ENCODE results near the gene MTERF2. TPM values are rescaled to one million over a fixed set of nuclear protein-coding genes. Genes with fewer than 3 reads are reported as not detected.
A peak's percentile ranks its signal among the peaks of the same experiment; 100 is the strongest.
"Not testable (repeated sequence)": the region's sequence is repeated elsewhere in the genome, so short reads cannot be mapped to it uniquely, and the experiment has no call there.

The MTERF2 gene
- total RNA-seq: 21.6 TPM
- long read RNA-seq, transcript MTERF2-202 (3 exons, 1,763 nt): minor isoform, 7 of 32 reads
- long read RNA-seq, transcript MTERF2-207 (2 exons, 3,235 nt): minor isoform, 8 of 32 reads
- long read RNA-seq, transcript MTERF2-201 (3 exons, 1,790 nt): major isoform, 12 of 32 reads
- long read RNA-seq, partial matches to known transcripts: 0 of 32 reads
- long read RNA-seq, other reads (novel, unspliced or antisense): 4 of 32 reads

GRCh38 chr12:106986625-106987389 lies at the start of gene MTERF2:
MTERF2 (minus strand) TSS chr12:106987146; CDS start chr12:106978714, 8,432 bp downstream.
- DNase-seq (ENCODE audit: low spot score): peak; percentile 97
- intact Hi-C loops (cut with DNase I): loop anchor here (2.0 kb wide), 2 partner anchors 30 to 106 kb away; partner anchors contain the start of gene CRY1

- DNase-seq (ENCODE audit: low spot score): no peak
- intact Hi-C loops (cut with DNase I): no loop called here
These were observed 48.8 kb upstream of the MTERF2 start for GRCh38 chr12:107035733-107036132.

GRCh38 chr12:107033758-107034739 lies 47.1 kb upstream of the MTERF2 start:
- no peak for DNase-seq (ENCODE audit: low spot score)
- intact Hi-C loops (cut with DNase I): no loop called here

DNA sequence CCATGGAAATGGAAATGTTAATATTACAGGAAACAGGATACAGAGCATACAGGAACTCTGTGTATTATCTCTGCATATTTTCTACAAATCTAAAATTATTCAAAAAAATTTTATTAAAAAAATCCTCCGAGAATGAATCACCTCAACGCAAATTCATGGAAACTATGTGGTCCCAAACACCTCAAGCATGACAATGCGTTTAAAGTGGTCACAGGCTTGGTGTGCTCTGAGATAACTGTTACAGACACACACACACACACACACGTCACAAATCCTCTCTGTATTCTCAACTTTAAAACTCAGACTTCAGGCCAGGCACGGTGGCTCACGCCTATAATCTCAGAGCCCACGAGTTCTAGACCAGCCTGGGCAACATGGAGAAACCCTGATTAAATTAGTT lies 45.3 kb upstream of the MTERF2 start:
- intact Hi-C loops (cut with DNase I): no loop called here

GRCh38 chr12:107031061-107031460 lies 44.1 kb upstream of the MTERF2 start:
- intact Hi-C loops (cut with DNase I): no loop called here
- no peak for DNase-seq (ENCODE audit: low spot score)

More for the DNA sequence above, 45.3 kb upstream of the MTERF2 start:
- no peak for DNase-seq (ENCODE audit: low spot score)

DNA sequence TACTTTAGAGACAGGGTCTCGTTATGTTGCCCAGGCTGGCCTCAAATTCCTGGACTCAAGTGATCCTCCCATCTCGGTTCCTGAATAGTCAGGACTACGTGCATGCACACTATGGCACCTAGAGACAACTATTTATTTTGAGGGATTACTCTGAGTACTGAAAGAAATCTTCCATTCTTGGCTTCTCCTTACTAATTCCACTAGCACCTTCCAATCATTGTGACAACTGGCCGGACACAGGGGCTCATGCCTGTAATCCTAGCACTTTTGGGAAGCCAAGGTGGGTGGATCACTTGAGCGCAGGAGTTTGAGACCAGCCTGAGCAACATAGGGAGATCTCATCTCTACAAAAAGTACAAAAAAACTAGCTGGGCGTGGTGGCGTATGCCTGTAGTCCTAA lies 42.1 kb upstream of the MTERF2 start:
- DNase-seq (ENCODE audit: low spot score): no peak
- intact Hi-C loops (cut with DNase I): no loop called here

DNA sequence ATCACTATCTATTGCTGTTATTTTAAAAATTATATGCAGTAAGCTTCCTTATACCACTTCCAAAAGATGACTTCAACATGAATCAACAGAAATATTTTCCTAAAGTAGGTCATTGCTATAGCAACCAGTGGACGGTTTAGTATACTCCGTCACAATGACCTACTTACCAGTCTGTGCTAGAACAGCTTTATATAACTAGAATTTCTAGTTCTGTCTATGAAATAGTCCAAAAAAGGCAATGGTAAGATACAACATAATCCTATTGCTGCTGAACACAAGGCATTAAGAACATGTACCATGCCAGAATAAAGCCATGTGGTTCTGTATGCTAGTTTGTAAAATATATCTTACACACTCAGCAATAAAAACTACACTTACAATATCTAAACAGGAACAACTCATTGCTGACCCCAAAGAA lies 40.7 kb upstream of the MTERF2 start:
- intact Hi-C loops (cut with DNase I): no loop called here
- DNase-seq (ENCODE audit: low spot score): no peak

GRCh38 chr12:107026806-107027635 lies 40.1 kb upstream of the MTERF2 start:
- DNase-seq (ENCODE audit: low spot score): no peak
- intact Hi-C loops (cut with DNase I): no loop called here

DNA sequence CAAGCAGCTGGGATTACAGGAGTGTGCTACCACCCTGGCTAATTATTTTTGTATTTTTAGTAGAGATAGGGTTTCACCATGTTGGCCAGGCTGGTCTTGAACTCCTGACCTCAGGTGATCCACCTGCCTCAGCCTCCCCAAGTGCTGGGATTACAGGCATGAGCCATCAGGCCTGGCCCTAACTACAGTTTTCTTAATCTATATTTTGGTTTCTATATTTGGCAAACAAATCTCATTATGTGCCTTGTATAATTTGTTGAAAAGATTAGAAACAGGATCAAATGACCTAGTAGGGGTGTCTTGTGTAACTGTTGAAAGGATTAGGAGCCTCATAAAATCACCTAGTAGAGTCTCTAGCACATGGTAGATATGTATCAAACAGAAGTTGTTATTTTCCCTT lies 39.4 kb upstream of the MTERF2 start:
- DNase-seq (ENCODE audit: low spot score); intact Hi-C loops (cut with DNase I): not testable (repeated sequence)

- no peak for DNase-seq (ENCODE audit: low spot score)
- intact Hi-C loops (cut with DNase I): no loop called here
These were observed 38.7 kb upstream of the MTERF2 start for GRCh38 chr12:107025671-107026070.

GRCh38 chr12:107019546-107019945 lies 32.6 kb upstream of the MTERF2 start:
- intact Hi-C loops (cut with DNase I): no loop called here
- DNase-seq (ENCODE audit: low spot score): no peak

- intact Hi-C loops (cut with DNase I): no loop called here
- DNase-seq (ENCODE audit: low spot score): no peak
These were observed 30.1 kb upstream of the MTERF2 start for GRCh38 chr12:107017042-107017441.

- intact Hi-C loops (cut with DNase I): no loop called here
These were observed 27.1 kb upstream of the MTERF2 start for GRCh38 chr12:107014055-107014454.

DNA sequence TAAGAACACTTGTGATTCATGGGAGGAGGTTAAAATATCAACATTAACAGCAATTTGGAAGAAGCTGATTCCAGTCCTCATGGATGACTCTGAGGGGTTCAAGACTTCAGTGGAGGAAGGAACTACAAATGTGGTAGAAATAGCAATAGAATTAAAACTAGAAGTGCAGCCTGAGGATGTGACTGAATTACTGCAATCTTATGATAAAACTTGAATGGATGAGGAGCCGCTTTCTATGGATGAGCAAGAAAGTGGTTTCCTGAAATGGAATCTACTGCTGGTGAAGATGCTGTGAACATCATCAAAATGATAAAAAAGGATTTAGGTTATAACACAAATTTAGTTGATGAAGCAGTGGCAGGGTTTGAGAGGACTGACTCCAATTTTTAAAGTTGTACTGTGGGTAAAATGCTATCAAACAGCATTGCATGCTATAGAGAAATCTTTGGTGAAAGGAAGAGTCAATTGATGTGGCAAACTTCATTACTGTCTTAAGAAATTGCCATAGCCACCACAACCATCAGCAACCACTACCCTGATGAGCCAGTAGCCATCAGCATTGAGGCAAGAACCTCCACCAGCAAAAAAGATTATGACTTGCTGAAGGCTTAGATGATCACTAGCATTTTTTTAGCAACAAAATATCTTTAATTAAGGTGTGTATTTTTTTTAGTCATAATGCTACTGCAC lies 25.9 kb upstream of the MTERF2 start:
- intact Hi-C loops (cut with DNase I): no loop called here
- no peak for DNase-seq (ENCODE audit: low spot score)

More at GRCh38 chr12:107014055-107014454, 27.1 kb upstream of the MTERF2 start:
- no peak for DNase-seq (ENCODE audit: low spot score)

DNA sequence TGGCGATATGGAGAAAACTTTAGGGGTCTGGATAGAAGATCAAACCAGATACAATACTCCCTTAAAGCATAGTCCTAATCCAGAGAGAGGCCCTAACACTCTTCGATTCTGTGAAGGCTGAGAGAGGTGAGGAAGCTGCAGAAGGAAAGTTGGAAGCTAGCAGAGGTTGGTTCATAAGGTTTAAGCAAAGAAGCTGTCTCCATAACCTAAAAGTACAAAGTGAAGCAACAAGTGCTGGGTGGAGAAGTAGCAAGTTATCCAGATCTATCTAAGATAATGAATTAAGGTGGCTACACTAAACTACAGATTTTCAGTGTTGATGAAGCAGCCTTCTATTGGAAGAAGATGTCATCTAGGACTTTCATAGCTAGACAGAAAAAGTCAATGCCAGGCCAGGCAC lies 24.6 kb upstream of the MTERF2 start:
- DNase-seq (ENCODE audit: low spot score): no peak
- intact Hi-C loops (cut with DNase I): no loop called here

DNA sequence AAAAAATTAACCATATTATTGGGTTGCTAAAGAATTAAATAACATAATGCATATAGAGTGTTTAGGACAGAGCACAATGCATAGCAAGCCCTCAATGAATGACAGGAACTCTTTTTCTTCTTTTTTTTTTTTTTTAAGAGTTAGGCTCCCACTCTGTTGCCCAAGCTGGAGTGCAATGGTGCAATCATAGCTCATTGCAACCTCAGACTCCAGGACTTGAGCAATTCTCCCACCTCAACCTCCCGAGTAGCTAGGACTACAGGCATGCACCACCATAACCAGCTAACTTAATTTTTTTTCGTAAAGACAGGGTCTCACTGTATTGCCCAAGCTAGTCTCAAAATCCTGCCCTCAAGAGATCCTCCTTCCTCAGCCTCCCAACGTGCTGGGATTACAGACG lies 20.5 kb upstream of the MTERF2 start:
- no peak for DNase-seq (ENCODE audit: low spot score)
- intact Hi-C loops (cut with DNase I): no loop called here

GRCh38 chr12:107002665-107003064 lies 15.7 kb upstream of the MTERF2 start:
- DNase-seq (ENCODE audit: low spot score); intact Hi-C loops (cut with DNase I): not testable (repeated sequence)

DNA sequence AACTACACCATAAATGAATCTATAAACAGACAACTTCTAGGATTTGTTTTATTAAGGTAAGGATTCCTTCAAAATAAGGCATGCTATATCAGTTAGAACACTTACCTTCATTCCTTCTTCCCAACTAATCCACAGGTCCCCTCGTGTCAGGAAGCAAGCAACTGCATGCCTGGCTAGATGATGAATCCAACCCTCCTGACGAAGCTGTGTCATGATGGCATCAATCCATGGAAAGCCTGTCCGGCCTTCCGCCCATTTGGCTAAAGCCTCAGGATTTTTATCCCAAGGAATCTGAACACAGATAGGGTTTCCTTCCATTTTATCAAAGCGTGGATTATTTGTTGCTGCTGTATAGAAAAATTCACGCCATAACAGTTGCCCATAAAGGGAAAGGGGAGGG lies 12.5 kb upstream of the MTERF2 start:
- DNase-seq (ENCODE audit: low spot score): no peak
- intact Hi-C loops (cut with DNase I): no loop called here

GRCh38 chr12:106997916-106998315 lies 11.0 kb upstream of the MTERF2 start:
- intact Hi-C loops (cut with DNase I): no loop called here
- DNase-seq (ENCODE audit: low spot score): no peak
